ENCODE measurements around the gene TMEM209.
"Not testable (repeated sequence)": the region's sequence is repeated elsewhere in the genome, so short reads cannot be mapped to it uniquely, and the experiment has no call there.

DNA sequence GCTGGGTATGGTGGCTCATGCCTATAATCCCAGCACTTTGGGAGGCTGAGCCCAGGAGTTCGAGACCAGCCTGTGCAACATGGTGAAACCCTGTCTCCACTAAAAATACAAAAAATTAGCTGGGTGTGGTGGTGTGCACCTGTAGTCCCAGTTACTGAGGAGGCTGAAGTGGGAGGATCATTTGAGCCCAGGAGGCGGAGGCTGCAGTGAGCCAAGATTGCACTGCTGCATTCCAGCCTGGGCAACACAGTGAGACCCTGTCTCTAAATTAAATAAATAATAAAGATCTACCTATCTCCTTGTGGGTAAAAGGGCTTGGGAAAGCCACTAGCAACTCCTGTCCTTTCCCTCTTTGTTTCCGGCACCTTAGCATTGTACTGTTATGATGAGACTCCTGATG, 78.4 kb downstream of the TMEM209 start:
- not testable (repeated sequence) for TF ChIP-seq POLR2A (IDR thresholded peaks at IDR 0.05)
- TF ChIP-seq, protein P1, sequence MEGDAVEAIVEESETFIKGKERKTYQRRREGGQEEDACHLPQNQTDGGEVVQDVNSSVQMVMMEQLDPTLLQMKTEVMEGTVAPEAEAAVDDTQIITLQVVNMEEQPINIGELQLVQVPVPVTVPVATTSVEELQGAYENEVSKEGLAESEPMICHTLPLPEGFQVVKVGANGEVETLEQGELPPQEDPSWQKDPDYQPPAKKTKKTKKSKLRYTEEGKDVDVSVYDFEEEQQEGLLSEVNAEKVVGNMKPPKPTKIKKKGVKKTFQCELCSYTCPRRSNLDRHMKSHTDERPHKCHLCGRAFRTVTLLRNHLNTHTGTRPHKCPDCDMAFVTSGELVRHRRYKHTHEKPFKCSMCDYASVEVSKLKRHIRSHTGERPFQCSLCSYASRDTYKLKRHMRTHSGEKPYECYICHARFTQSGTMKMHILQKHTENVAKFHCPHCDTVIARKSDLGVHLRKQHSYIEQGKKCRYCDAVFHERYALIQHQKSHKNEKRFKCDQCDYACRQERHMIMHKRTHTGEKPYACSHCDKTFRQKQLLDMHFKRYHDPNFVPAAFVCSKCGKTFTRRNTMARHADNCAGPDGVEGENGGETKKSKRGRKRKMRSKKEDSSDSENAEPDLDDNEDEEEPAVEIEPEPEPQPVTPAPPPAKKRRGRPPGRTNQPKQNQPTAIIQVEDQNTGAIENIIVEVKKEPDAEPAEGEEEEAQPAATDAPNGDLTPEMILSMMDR (IDR thresholded peaks at IDR 0.05) = not testable (repeated sequence)
